Ovary (tissue), 9 donors: ENCODE data around the gene CHCHD6. TPM values are rescaled to one million over a fixed set of nuclear protein-coding genes. Genes with fewer than 3 reads are reported as not detected.

Experiments used
- DNase-seq, 5 donors: peaks; one replicate each; pipeline ENCODE4 v3.0.0-alpha.2; 2019 to 2020
- H3K27ac ChIP-seq, 2 donors: fragments of 200-600 bp; one replicate each; pipeline versions ENCODE4 v1.5.1 to v1.8.0; 2019 to 2022
- H3K27me3 ChIP-seq: fragments of 200-600 bp; one replicate; pipeline ENCODE4 v1.8.0; 2022
- H3K36me3 ChIP-seq: fragments of 200-600 bp; sonication (generic); one replicate; pipeline ENCODE4 v1.5.1; 2019
- H3K4me1 ChIP-seq: one replicate; pipeline ENCODE4 v1.8.1; 2013; ENCODE audit warnings: mild to moderate bottlenecking, moderate library complexity; ENCODE audit not compliant: insufficient read depth
- H3K4me3 ChIP-seq: fragments of 200-600 bp; sonication (generic); one replicate; pipeline ENCODE4 v1.5.1; 2017
- H3K9me3 ChIP-seq, 2 donors: fragments of 200-600 bp in 1 of 2; sonication (generic) in 1 of 2; one replicate each; pipeline versions ENCODE4 v1.5.1 to v1.8.1; 2013 to 2019; ENCODE audit warnings: mild to moderate bottlenecking in 1 of 2, moderate library complexity in 1 of 2
- EP300 ChIP-seq: sonication (generic); formaldehyde crosslinking; IDR thresholded peaks from one replicate; pipeline ENCODE4 v1.6.1; 2017; ENCODE audit warnings: antibody characterized with exemption
- POLR2A ChIP-seq: fragments of 450-650 bp; IDR thresholded peaks from one replicate; pipeline ENCODE4 v1.6.1; 2017; ENCODE audit warnings: antibody characterized with exemption, mild to moderate bottlenecking, moderate library complexity
- WGBS, 3 donors: extraction: QIAGEN DNeasy Blood & Tissue Kit in 1 of 3; methylation state at CpG; one replicate each; pipeline versions ENCODE4 v1.1.5 to v1.1.7; 2013 to 2017; 5-methylcytosine and 5-hydroxymethylcytosine counted together
- intact Hi-C, 4 donors: fragments of 100-400 bp; cut with DNase I; formaldehyde crosslinking; loops; one replicate each; pipeline versions ENCODE4 v1.11.0 to v1.15.1; 2022 to 2023
- polyA plus RNA-seq, 2 donors: library from polyadenylated mRNA; stranded (reverse); fragments of 200-250 nt in 1 of 2; fragments of 350-450 nt in 1 of 2; fragmentation: Illumina TruSeq in 1 of 2; extraction: RNeasy Lipid Tissue Mini Kit (QIAGEN cat#74804) in 1 of 2; gene quantifications; one replicate each; pipeline ENCODE4 v1.2.3, GENCODE V29; 2013 to 2014
- total RNA-seq, 7 donors: library from RNA; depleted of rRNA in 2 of 7; stranded (reverse); fragments of >200 nt in 2 of 7; fragmentation: NEBNext Ultra II Directional in 3 of 7; extraction: Animal tissue kit (Norgen Biotek cat#: 25700) in 3 of 7; gene quantifications; one replicate each; pipeline versions ENCODE4 v1.1.0 to v1.2.4, GENCODE V29; 2016 to 2023
- TF ChIP-seq, protein P1 (sequence below), 3 donors: fragments of 450-650 bp in 2 of 3; fragments of 200-600 bp in 1 of 3; IDR thresholded peaks; one replicate each; pipeline versions ENCODE4 v1.5.1 to v1.8.0; 2016 to 2022; ENCODE audit warnings: antibody characterized with exemption in 3 of 3, mild to moderate bottlenecking in 1 of 3
- donor health status: DM: no; HTN: no; CAD: no; lungs with moderate emphysema.
- donor health status: DM: no; HTN: no; CAD: no.
- donor health status: Bipolar disorder and iron deficiency.
- donor health status: DM: yes; HTN: yes; CAD: no.
- donor health status: DM: no; HTN: no; CAD: no.
- donor health status: DM: yes; HTN: yes; CAD: no.

Gene CHCHD6
- total and polyA plus RNA-seq, 9 donors: 8.5 to 24.6 (median 19.5) TPM

GRCh38 chr3:126732281-126733060 is 28.4 kb downstream of the CHCHD6 start:
- intact Hi-C loops: no loop called here
- 66 to 75% (median 70%) methylated on average over 6 of the region's 6 CpGs for WGBS, 3 donors
- Histone ChIP-seq H3K27ac (no peak overlapping the region), H3K27me3 (no peaks in the 10 kb centered on the region), H3K9me3 (no peaks in the 10 kb centered on the region), H3K4me3 (no peak overlapping the region), H3K36me3 (no peaks in the 10 kb centered on the region), H3K4me1 (no peaks in the 10 kb centered on the region)
- TF ChIP-seq POLR2A (no peak), EP300 (no peak)
- TF ChIP-seq, protein P1, sequence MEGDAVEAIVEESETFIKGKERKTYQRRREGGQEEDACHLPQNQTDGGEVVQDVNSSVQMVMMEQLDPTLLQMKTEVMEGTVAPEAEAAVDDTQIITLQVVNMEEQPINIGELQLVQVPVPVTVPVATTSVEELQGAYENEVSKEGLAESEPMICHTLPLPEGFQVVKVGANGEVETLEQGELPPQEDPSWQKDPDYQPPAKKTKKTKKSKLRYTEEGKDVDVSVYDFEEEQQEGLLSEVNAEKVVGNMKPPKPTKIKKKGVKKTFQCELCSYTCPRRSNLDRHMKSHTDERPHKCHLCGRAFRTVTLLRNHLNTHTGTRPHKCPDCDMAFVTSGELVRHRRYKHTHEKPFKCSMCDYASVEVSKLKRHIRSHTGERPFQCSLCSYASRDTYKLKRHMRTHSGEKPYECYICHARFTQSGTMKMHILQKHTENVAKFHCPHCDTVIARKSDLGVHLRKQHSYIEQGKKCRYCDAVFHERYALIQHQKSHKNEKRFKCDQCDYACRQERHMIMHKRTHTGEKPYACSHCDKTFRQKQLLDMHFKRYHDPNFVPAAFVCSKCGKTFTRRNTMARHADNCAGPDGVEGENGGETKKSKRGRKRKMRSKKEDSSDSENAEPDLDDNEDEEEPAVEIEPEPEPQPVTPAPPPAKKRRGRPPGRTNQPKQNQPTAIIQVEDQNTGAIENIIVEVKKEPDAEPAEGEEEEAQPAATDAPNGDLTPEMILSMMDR (IDR thresholded peaks at IDR 0.05): no peak
- no peak for DNase-seq

DNA sequence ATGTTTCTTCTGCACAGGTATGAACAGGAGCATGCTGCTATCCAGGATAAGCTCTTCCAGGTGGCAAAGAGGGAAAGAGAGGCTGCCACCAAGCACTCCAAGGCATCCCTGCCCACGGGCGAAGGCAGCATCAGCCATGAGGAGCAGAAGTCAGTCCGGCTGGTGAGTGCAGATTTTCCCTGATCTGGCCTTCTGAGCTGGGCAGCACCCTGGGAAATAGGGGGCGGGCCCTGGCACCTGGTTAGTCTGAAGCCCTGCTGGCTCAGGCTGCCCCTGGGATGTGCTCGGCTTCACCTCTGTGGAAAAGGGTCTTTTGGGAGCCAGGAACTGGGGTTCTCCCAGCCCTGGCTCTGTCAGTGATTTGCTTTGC is 29.0 kb downstream of the CHCHD6 start:
- intact Hi-C loops: no loop called here
- no peak for DNase-seq
- TF ChIP-seq, protein P1 (IDR thresholded peaks at IDR 0.05): no peak
- TF ChIP-seq EP300: no peak
- no peak for TF ChIP-seq POLR2A
- Histone ChIP-seq H3K9me3 (no peaks in the 10 kb centered on the region), H3K4me1 (no peaks in the 10 kb centered on the region), H3K36me3 (no peaks in the 10 kb centered on the region), H3K27me3 (no peaks in the 10 kb centered on the region), H3K4me3 (no peak overlapping the region), H3K27ac (no peak overlapping the region)
- WGBS, 3 donors: 91 to 96% (median 95%) methylated on average over 5 of the region's 5 CpGs

- no peak for DNase-seq
- intact Hi-C loops: no loop called here
- Histone ChIP-seq H3K36me3 (no peaks in the 10 kb centered on the region), H3K9me3 (no peaks in the 10 kb centered on the region), H3K27ac (no peak overlapping the region), H3K4me3 (no peak overlapping the region), H3K27me3 (no peaks in the 10 kb centered on the region), H3K4me1 (no peaks in the 10 kb centered on the region)
- TF ChIP-seq POLR2A (no peak), EP300 (no peak)
- TF ChIP-seq, protein P1 (IDR thresholded peaks at IDR 0.05): no peak
- 58 to 75% (median 62%) methylated on average over 5 of the region's 5 CpGs for WGBS, 3 donors
Observed at GRCh38 chr3:126734106-126734723, 30.2 kb downstream of the CHCHD6 start.

DNA sequence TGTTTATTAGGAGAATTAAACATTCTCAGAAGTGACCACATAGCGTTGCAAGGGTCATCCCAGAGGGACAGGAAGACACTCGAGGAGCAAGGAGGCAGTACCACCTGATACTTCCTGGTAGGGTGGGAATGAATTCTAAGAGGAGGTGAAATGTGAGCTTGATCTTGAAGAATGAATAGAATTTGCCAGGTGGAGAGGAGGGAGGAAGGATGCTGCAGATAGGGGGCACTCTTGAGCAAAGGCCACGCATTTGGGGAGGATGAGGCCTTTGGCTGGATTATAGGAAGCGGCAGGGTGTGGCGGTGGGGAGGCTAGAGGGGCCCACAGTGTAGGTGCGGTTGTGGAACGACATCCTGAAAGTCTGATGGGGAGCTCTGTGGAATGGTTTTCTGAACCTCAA is 33.5 kb downstream of the CHCHD6 start:
- intact Hi-C loops: no loop called here
- H3K36me3 ChIP-seq: no peaks in the 10 kb centered on the region
- WGBS, 3 donors: 92 to 95% (median 95%) methylated on average over 7 of the region's 7 CpGs
- no peaks in the 10 kb centered on the region for H3K4me1 ChIP-seq
- H3K4me3 ChIP-seq: no peak overlapping the region
- no peaks in the 10 kb centered on the region for H3K27me3 ChIP-seq
- DNase-seq: no peak
- no peak overlapping the region for H3K27ac ChIP-seq
- no peaks in the 10 kb centered on the region for H3K9me3 ChIP-seq
- TF ChIP-seq, protein P1 (IDR thresholded peaks at IDR 0.05): no peak
- TF ChIP-seq EP300: no peak
- no peak for TF ChIP-seq POLR2A
